Mesenchymal stem cell (in vitro differentiated cells and primary cell): ENCODE data around the gene IL9.
"Not testable (repeated sequence)": the region's sequence is repeated elsewhere in the genome, so short reads cannot be mapped to it uniquely, and the experiment has no call there.

Source experiments
- DNase-seq: peaks from one replicate; pipeline ENCODE4 v3.0.0-alpha.2; 2013
- H2AFZ ChIP-seq: one replicate; pipeline ENCODE4 v1.6.1; 2013; ENCODE audit warnings: low read depth, mild to moderate bottlenecking, control low read depth, inconsistent platforms, low read length, moderate library complexity
- H2AK5ac ChIP-seq: 2 replicates; pipeline ENCODE4 v1.6.1; 2013; ENCODE audit warnings: low read length, moderate library complexity, mild to moderate bottlenecking, inconsistent platforms; ENCODE audit not compliant: severe bottlenecking
- H2BK120ac ChIP-seq: one replicate; pipeline ENCODE4 v1.6.1; 2013; ENCODE audit warnings: low read depth, mild to moderate bottlenecking, inconsistent platforms, low read length, moderate library complexity
- H2BK12ac ChIP-seq, 2 experiments: one replicate each; pipeline ENCODE4 v1.6.1; 2013; ENCODE audit warnings: inconsistent platforms in 2 of 2, low read length in 2 of 2, mild to moderate bottlenecking in 2 of 2, moderate library complexity in 2 of 2, control low read depth in 1 of 2
- H2BK15ac ChIP-seq: one replicate; pipeline ENCODE4 v1.6.1; 2013; ENCODE audit warnings: mild to moderate bottlenecking, low read depth, inconsistent platforms; ENCODE audit not compliant: poor library complexity, severe bottlenecking
- H2BK5ac ChIP-seq: 2 replicates; pipeline ENCODE4 v1.6.1; 2013; ENCODE audit warnings: low read depth, mild to moderate bottlenecking, low read length, control low read depth, inconsistent platforms; ENCODE audit not compliant: poor library complexity, severe bottlenecking
- H3K14ac ChIP-seq, 2 experiments: one replicate each; pipeline ENCODE4 v1.6.1; 2013; ENCODE audit warnings: inconsistent platforms in 2 of 2, low read length in 2 of 2, control low read depth in 1 of 2, mild to moderate bottlenecking in 1 of 2, moderate library complexity in 1 of 2
- H3K18ac ChIP-seq, 2 experiments: one replicate each; pipeline ENCODE4 v1.6.1; 2013; ENCODE audit warnings: inconsistent platforms in 2 of 2, low read length in 2 of 2, control low read depth in 1 of 2, low read depth in 1 of 2, mild to moderate bottlenecking in 1 of 2
- H3K23ac ChIP-seq, 2 experiments: one replicate each; pipeline ENCODE4 v1.6.1; 2013; ENCODE audit warnings: inconsistent platforms in 2 of 2, low read length in 2 of 2, mild to moderate bottlenecking in 2 of 2, moderate library complexity in 2 of 2, control low read depth in 1 of 2
- H3K27ac ChIP-seq: 2 replicates; pipeline ENCODE4 v1.5.1; 2013; ENCODE audit warnings: mild to moderate bottlenecking, moderate library complexity, low read length, control low read depth, inconsistent platforms; ENCODE audit not compliant: poor library complexity, severe bottlenecking
- H3K27me3 ChIP-seq, 2 experiments: 2 replicates each; pipeline versions ENCODE4 v1.6.1 to v1.7.0; 2013; ENCODE audit warnings: low read length in 2 of 2, mild to moderate bottlenecking in 2 of 2, moderate library complexity in 2 of 2, control low read depth in 1 of 2, inconsistent platforms in 1 of 2; ENCODE audit not compliant: control insufficient read depth in 1 of 2, insufficient read depth in 1 of 2
- H3K36me3 ChIP-seq, 2 experiments: 2 replicates each; pipeline versions ENCODE4 v1.6.1 to v1.7.0; 2013; ENCODE audit warnings: low read length in 2 of 2, control low read depth in 1 of 2, inconsistent platforms in 1 of 2, low read depth in 1 of 2, mild to moderate bottlenecking in 1 of 2; ENCODE audit not compliant: insufficient read depth in 2 of 2, control insufficient read depth in 1 of 2
- H3K4ac ChIP-seq, 2 experiments: one replicate each; pipeline ENCODE4 v1.6.1; 2013; ENCODE audit warnings: inconsistent platforms in 2 of 2, low read length in 2 of 2, mild to moderate bottlenecking in 2 of 2, moderate library complexity in 2 of 2, control low read depth in 1 of 2, low read depth in 1 of 2
- H3K4me1 ChIP-seq: 2 replicates; pipeline ENCODE4 v1.6.1; 2013; ENCODE audit warnings: low read depth, low read length, control low read depth; ENCODE audit not compliant: control insufficient read depth, insufficient read depth
- H3K4me2 ChIP-seq: 2 replicates; pipeline ENCODE4 v1.6.1; 2013; ENCODE audit warnings: low read length, mild to moderate bottlenecking, inconsistent platforms; ENCODE audit not compliant: poor library complexity, severe bottlenecking
- H3K4me3 ChIP-seq, 2 experiments: 2 replicates each; pipeline versions ENCODE4 v1.5.1 to v1.7.0; 2013; ENCODE audit warnings: low read length in 2 of 2, mild to moderate bottlenecking in 2 of 2, control low read depth in 1 of 2, low read depth in 1 of 2; ENCODE audit not compliant: insufficient read depth in 1 of 2
- H3K79me1 ChIP-seq: replicated peaks from 2 replicates; pipeline ENCODE4 v1.6.1; 2013; ENCODE audit warnings: mild to moderate bottlenecking, control low read depth, low read length, inconsistent platforms; ENCODE audit not compliant: poor library complexity, severe bottlenecking
- H3K9ac ChIP-seq: 2 replicates; pipeline ENCODE4 v1.7.0; 2013; ENCODE audit warnings: mild to moderate bottlenecking, low read length, moderate library complexity
- H3K9me3 ChIP-seq: 2 replicates; pipeline ENCODE4 v1.7.0; 2013; ENCODE audit warnings: mild to moderate bottlenecking, low read length; ENCODE audit not compliant: control insufficient read depth
- H4K8ac ChIP-seq: one replicate; pipeline ENCODE4 v1.6.1; 2013; ENCODE audit warnings: inconsistent platforms, mild to moderate bottlenecking, low read length, moderate library complexity
- H4K91ac ChIP-seq: one replicate; pipeline ENCODE4 v1.6.1; 2013; ENCODE audit warnings: mild to moderate bottlenecking, low read length, inconsistent platforms
- WGBS: methylation state at CpG from one replicate; pipeline ENCODE4 v1.1.7; 2013; ENCODE audit warnings: mixed read lengths; 5-methylcytosine and 5-hydroxymethylcytosine counted together

IL9 gene

DNA sequence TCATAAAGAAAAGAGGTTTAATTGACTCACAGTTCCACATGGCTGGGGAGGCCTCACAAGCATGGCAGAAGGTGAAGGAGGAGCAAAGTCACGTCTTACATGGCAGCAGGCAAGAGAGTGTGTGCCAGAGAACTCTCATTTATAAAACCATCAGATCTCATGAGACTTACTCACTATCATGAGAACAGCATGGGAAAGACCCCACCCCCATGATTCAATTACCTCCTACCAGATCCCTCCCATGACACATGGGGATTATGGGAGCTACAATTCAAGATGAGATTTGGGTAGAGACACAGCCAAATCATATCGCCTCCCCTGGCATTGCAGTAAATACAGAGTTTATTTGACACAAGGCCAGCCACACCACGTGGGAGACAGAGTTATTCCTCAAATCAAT, 36.5 kb downstream of the IL9 start:
- H3K4me3 ChIP-seq, H3K36me3 ChIP-seq, H2BK12ac ChIP-seq, H3K4me1 ChIP-seq, H2BK15ac ChIP-seq, H3K4me2 ChIP-seq, H4K8ac ChIP-seq, H3K23ac ChIP-seq, H4K91ac ChIP-seq, H3K18ac ChIP-seq, H3K27ac ChIP-seq, H2AK5ac ChIP-seq, H2AFZ ChIP-seq, H2BK120ac ChIP-seq, H2BK5ac ChIP-seq, DNase-seq, H3K79me1 ChIP-seq, H3K9ac ChIP-seq, H3K14ac ChIP-seq, H3K4ac ChIP-seq: not testable (repeated sequence)
- WGBS: 44% methylated on average over 2 of the region's 3 CpGs
- Histone ChIP-seq H3K27me3 (peaks cover 24 to 39% of the 10 kb centered on the region in 2 experiments), H3K9me3 (peaks cover 21% of the 10 kb centered on the region)

DNA sequence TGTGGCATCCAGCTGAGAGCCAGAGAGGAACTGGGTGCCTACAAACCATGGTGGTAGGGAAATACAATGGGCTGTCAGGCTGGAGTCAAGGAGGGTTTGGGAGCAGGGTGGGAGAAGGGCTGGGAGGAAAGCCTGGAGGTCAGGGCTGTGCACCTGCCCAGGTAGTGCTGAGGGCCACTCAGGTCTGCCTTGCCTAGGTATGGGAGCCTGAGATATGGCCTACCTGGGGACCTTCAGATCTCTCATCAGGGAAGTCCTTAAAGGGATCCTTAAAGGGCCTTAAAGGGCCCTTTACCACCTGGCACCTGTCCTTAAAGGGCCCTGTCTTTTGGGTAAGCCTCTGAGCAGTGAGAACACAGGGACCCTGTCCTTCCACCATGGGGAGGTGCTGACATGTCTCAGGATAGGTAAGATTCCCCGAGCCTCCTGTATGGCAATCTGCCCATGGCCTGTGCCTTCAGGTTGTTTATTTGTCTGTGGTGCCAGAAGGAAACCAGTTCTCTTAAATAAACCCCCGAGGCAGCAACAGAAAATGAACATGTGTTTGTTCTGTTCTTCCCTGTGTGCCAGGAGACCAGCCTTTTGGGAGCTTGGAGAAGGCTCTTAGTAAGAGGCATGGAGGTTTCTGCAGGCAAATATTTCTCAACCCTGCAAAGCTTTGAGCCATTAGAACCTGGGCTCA, 37.9 kb downstream of the IL9 start:
- Histone ChIP-seq H2BK15ac (no peak overlapping the region), H3K18ac (no peak overlapping the region), H3K4me2 (no peak overlapping the region), H4K91ac (no peak overlapping the region), H2BK120ac (no peak overlapping the region), H4K8ac (no peak overlapping the region), H2BK12ac (no peak overlapping the region), H3K4me3 (no peak overlapping the region), H2AK5ac (no peak overlapping the region), H3K9ac (no peak overlapping the region), H2BK5ac (no peak overlapping the region), H3K27me3 (peaks cover 21 to 45% of the 10 kb centered on the region in 2 experiments), H3K79me1 (no peaks in the 10 kb centered on the region), H3K23ac (no peak overlapping the region), H3K14ac (no peak overlapping the region), H2AFZ (no peak overlapping the region), H3K9me3 (peaks cover 32% of the 10 kb centered on the region), H3K36me3 (no peaks in the 10 kb centered on the region), H3K27ac (no peak overlapping the region), H3K4me1 (no peaks in the 10 kb centered on the region), H3K4ac (no peak overlapping the region)
- DNase-seq: no peak
- 63% methylated on average over 2 of the region's 2 CpGs for WGBS

DNA sequence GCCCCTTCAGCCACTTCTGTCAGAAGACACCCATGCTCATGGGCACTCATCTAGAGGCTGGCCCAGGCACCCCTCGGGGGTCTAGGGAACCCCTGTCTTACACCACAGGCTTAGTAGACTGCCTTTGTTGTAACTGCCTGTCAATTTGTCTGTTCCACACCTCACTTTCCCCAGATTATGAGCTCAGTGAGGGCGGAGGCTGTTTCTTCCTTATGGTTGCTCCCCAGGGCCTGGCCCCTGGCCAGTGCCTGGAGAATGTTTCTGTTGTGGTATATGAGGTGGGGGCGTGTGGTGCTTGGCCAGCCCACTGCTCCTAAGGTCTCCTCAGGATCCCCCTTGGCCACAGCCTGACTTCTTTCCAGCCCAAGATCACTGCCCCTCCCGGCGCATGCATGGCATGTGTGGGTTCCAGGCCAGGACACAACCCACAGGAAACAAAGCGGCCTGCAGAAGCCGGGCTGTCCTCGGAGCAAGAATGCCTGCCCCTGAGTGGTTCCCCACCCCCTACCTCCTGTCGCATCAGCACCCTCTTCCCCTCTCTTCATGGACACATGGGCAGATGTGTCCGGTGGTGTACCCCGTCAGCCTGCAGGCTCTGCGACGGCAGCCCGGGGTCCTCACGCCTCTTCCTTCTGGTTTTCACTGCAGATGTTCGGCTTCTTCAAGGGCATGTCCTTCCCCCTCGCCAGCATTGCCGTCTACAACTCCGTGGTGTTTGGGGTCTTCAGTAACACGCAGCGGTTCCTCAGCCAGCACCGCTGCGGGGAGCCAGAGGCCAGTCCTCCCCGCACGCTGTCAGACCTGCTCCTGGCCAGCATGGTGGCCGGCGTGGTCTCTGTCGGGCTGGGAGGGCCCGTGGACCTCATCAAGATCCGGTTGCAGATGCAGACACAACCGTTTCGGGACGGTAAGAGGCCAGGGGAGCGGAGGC, 43.5 kb downstream of the IL9 start:
- Histone ChIP-seq H2AK5ac (no peak overlapping the region), H3K4ac (no peak overlapping the region), H3K4me1 (no peaks in the 10 kb centered on the region), H4K8ac (no peak overlapping the region), H2BK12ac (no peak overlapping the region), H2BK5ac (no peak overlapping the region), H3K14ac (no peak overlapping the region), H2BK15ac (no peak overlapping the region), H2BK120ac (no peak overlapping the region), H3K9ac (no peak overlapping the region), H3K23ac (no peak overlapping the region), H3K18ac (no peak overlapping the region), H3K4me3 (no peak overlapping the region), H3K79me1 (no peaks in the 10 kb centered on the region), H3K4me2 (no peak overlapping the region), H3K27me3 (peaks cover 6 to 46% of the 10 kb centered on the region in 2 experiments), H3K36me3 (no peaks in the 10 kb centered on the region), H3K9me3 (peaks cover 19% of the 10 kb centered on the region), H3K27ac (no peak overlapping the region), H4K91ac (no peak overlapping the region), H2AFZ (no peak overlapping the region)
- no peak for DNase-seq
- 87% methylated on average over 31 of the region's 34 CpGs for WGBS

DNA sequence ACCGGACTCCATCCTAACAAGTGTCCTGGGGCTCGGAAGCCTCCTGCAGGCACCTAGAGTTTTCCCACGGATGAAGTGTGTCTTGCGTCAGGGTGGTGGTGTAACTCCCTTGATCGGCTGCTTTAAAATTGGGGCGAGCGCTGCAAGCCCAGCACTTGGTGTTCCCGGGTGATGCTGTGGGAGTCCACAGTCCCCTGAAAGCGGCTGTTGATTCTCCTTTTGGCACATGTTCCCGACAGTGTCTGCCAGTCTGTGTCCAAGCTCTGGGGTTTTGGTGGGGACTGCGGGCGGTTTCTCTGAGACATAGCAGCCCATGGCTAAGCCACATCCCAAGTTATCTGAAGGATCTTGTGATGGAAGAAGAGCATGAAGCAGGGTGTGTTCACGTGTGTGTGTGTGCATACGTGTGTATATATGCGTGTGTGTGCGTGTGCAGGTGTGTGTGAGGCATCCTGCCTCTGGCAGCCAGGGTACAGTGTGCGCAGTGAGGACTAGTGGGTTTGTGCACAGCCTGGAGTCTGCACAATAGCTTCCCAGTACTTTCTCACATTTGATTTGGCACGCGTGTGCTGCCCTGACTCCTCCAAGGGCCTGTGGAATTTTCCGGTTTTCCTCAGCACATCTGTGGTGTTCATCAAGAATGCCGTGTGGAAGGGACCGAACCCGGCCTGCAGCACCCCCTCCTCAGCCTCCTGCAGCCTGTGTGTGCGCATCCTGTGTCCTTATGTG, 44.3 kb downstream of the IL9 start:
- Histone ChIP-seq H2BK5ac (no peak overlapping the region), H3K9me3 (peaks cover 19% of the 10 kb centered on the region), H3K23ac (no peak overlapping the region), H3K14ac (no peak overlapping the region), H4K91ac (no peak overlapping the region), H3K4me2 (no peak overlapping the region), H2AK5ac (no peak overlapping the region), H2BK120ac (no peak overlapping the region), H2AFZ (no peak overlapping the region), H3K27me3 (peaks cover 6 to 42% of the 10 kb centered on the region in 2 experiments), H3K79me1 (no peaks in the 10 kb centered on the region), H3K4me3 (no peak overlapping the region), H3K4me1 (no peaks in the 10 kb centered on the region), H3K36me3 (no peaks in the 10 kb centered on the region), H3K27ac (no peak overlapping the region), H4K8ac (no peak overlapping the region), H2BK15ac (no peak overlapping the region), H3K18ac (no peak overlapping the region), H3K4ac (no peak overlapping the region), H2BK12ac (no peak overlapping the region), H3K9ac (no peak overlapping the region)
- 83% methylated on average over 24 of the region's 24 CpGs for WGBS
- no peak for DNase-seq
